ENCODE data around the gene MAGI1. TPM values are rescaled to one million over a fixed set of nuclear protein-coding genes. Genes with fewer than 3 reads are reported as not detected.

MAGI1 gene
- total RNA-seq, 1 donor from 2014 or later, result not detected

- TF ChIP-seq CTCF (IDR thresholded peaks at IDR 0.05), result no peak
- Mint-ChIP-seq H3K36me3 (ENCODE audit: low read depth) (no peaks in the 10 kb centered on the region), H3K4me3 (no peak overlapping the region), H3K27ac (no peak overlapping the region), H3K27me3 (peaks cover 5% of the 10 kb centered on the region), H3K4me1 (no peaks in the 10 kb centered on the region), H3K9me3 (no peaks in the 10 kb centered on the region)
- DNase-seq, result no peak
- no peak for ATAC-seq (ENCODE audit: low read depth)
- ChIA-PET POLR2A (no interaction called here), CTCF (no interaction called here)
- intact Hi-C loops (cut with micrococcal nuclease), result no loop called here
Measured at GRCh38 chr3:65730449-65730848, 308.3 kb downstream of the MAGI1 start.

- H3K27me3 Mint-ChIP-seq, result peaks cover 5% of the 10 kb centered on the region
- TF ChIP-seq CTCF (IDR thresholded peaks at IDR 0.05), result no peak
- no peaks in the 10 kb centered on the region for H3K4me1 Mint-ChIP-seq
- H3K36me3 Mint-ChIP-seq (ENCODE audit: low read depth), result no peaks in the 10 kb centered on the region
- no peaks in the 10 kb centered on the region for H3K9me3 Mint-ChIP-seq
- H3K27ac Mint-ChIP-seq, result no peak overlapping the region
- H3K4me3 Mint-ChIP-seq, result no peak overlapping the region
- ChIA-PET CTCF (no interaction called here), POLR2A (no interaction called here)
- intact Hi-C loops (cut with micrococcal nuclease), result no loop called here
- ATAC-seq (ENCODE audit: low read depth), result no peak
- no peak for DNase-seq
Measured at GRCh38 chr3:65729973-65730372, 308.7 kb downstream of the MAGI1 start.

- ChIA-PET CTCF (no interaction called here), POLR2A (no interaction called here)
- no peaks in the 10 kb centered on the region for H3K36me3 Mint-ChIP-seq (ENCODE audit: low read depth)
- H3K27me3 Mint-ChIP-seq, result peaks cover 5% of the 10 kb centered on the region
- DNase-seq, result no peak
- intact Hi-C loops (cut with micrococcal nuclease), result no loop called here
- no peak for ATAC-seq (ENCODE audit: low read depth)
- H3K4me1 Mint-ChIP-seq, result no peaks in the 10 kb centered on the region
- no peak overlapping the region for H3K27ac Mint-ChIP-seq
- H3K9me3 Mint-ChIP-seq, result no peaks in the 10 kb centered on the region
- H3K4me3 Mint-ChIP-seq, result no peak overlapping the region
- no peak for TF ChIP-seq CTCF (IDR thresholded peaks at IDR 0.05)
Measured at GRCh38 chr3:65729555-65729954, 309.2 kb downstream of the MAGI1 start.

GRCh38 chr3:65728138-65728537 lies 310.6 kb downstream of the MAGI1 start:
- ChIA-PET POLR2A (no interaction called here), CTCF (no interaction called here)
- H3K27ac Mint-ChIP-seq, result no peak overlapping the region
- H3K4me3 Mint-ChIP-seq, result no peak overlapping the region
- DNase-seq, result no peak
- H3K9me3 Mint-ChIP-seq, result no peaks in the 10 kb centered on the region
- H3K36me3 Mint-ChIP-seq (ENCODE audit: low read depth), result no peaks in the 10 kb centered on the region
- intact Hi-C loops (cut with micrococcal nuclease), result no loop called here
- ATAC-seq (ENCODE audit: low read depth), result no peak
- TF ChIP-seq CTCF (IDR thresholded peaks at IDR 0.05), result no peak
- no peaks in the 10 kb centered on the region for H3K4me1 Mint-ChIP-seq
- H3K27me3 Mint-ChIP-seq, result peaks cover 5% of the 10 kb centered on the region

GRCh38 chr3:65723985-65724384 lies 314.7 kb downstream of the MAGI1 start:
- ChIA-PET CTCF (no interaction called here), POLR2A (no interaction called here)
- H3K27ac Mint-ChIP-seq, result no peak overlapping the region
- intact Hi-C loops (cut with micrococcal nuclease), result no loop called here
- no peaks in the 10 kb centered on the region for H3K27me3 Mint-ChIP-seq
- no peaks in the 10 kb centered on the region for H3K4me1 Mint-ChIP-seq
- DNase-seq, result no peak
- no peak for ATAC-seq (ENCODE audit: low read depth)
- TF ChIP-seq CTCF (IDR thresholded peaks at IDR 0.05), result no peak
- no peaks in the 10 kb centered on the region for H3K9me3 Mint-ChIP-seq
- H3K4me3 Mint-ChIP-seq, result no peak overlapping the region
- no peaks in the 10 kb centered on the region for H3K36me3 Mint-ChIP-seq (ENCODE audit: low read depth)

Measured in activated B cell treated with CpG ODN at 0.5 μM for 24 hours (primary cell).